ENCODE measurements around the gene TMEM117. TPM values are rescaled to one million over a fixed set of nuclear protein-coding genes. Genes with fewer than 3 reads are reported as not detected.
A peak's percentile ranks its signal among the peaks of the same experiment; 100 is the strongest.

TMEM117 gene
- total and polyA plus RNA-seq, 12 donors: 4.0 to 8.5 (median 7.1) TPM

- H3K27ac ChIP-seq: no peak overlapping the region
- no peak for ATAC-seq
- no peak for TF ChIP-seq CTCF (IDR thresholded peaks at IDR 0.05)
- no peaks in the 10 kb centered on the region for H3K9me3 ChIP-seq
- no peaks in the 10 kb centered on the region for H3K27me3 ChIP-seq
- WGBS, 2 donors: 73 to 76% methylated on average over 5 of the region's 5 CpGs
- intact Hi-C loops (cut with DNase I): no loop called here
- no peaks in the 10 kb centered on the region for H3K4me1 ChIP-seq
- no peak for DNase-seq
- no peak overlapping the region for H3K4me3 ChIP-seq
- no peaks in the 10 kb centered on the region for H3K36me3 ChIP-seq
Observed at GRCh38 chr12:43988838-43989560, 153.1 kb downstream of the TMEM117 start.

- no peaks in the 10 kb centered on the region for H3K27me3 ChIP-seq
- no peak overlapping the region for H3K27ac ChIP-seq
- no peak overlapping the region for H3K4me3 ChIP-seq
- TF ChIP-seq CTCF (IDR thresholded peaks at IDR 0.05): no peak
- intact Hi-C loops (cut with DNase I): no loop called here
- DNase-seq (no peak), ATAC-seq (no peak)
- no peaks in the 10 kb centered on the region for H3K4me1 ChIP-seq
- no peaks in the 10 kb centered on the region for H3K9me3 ChIP-seq
- H3K36me3 ChIP-seq: no peaks in the 10 kb centered on the region
Observed at GRCh38 chr12:43992856-43993255, 157.0 kb downstream of the TMEM117 start.

- H3K27ac ChIP-seq: no peak overlapping the region
- peak; percentile 12 to 56 (median 46) for TF ChIP-seq CTCF (IDR thresholded peaks at IDR 0.05)
- DNase-seq: no peak
- intact Hi-C loops (cut with DNase I): no loop called here
- no peaks in the 10 kb centered on the region for H3K4me1 ChIP-seq
- 88 to 91% methylated on average over 5 of the region's 5 CpGs for WGBS, 2 donors
- no peaks in the 10 kb centered on the region for H3K27me3 ChIP-seq
- no peak overlapping the region for H3K4me3 ChIP-seq
- no peaks in the 10 kb centered on the region for H3K9me3 ChIP-seq
- peak in 5 of 8 donors; percentile 28 to 70 (median 52) for ATAC-seq
- H3K36me3 ChIP-seq: no peaks in the 10 kb centered on the region
Observed at GRCh38 chr12:44000309-44000952, 164.6 kb downstream of the TMEM117 start.

GRCh38 chr12:44002607-44003006 is 166.7 kb downstream of the TMEM117 start:
- 85 to 86% methylated on average over 2 of the region's 2 CpGs for WGBS, 2 donors
- TF ChIP-seq CTCF (IDR thresholded peaks at IDR 0.05): no peak
- Histone ChIP-seq H3K27ac (no peak overlapping the region), H3K27me3 (no peaks in the 10 kb centered on the region), H3K4me3 (no peak overlapping the region), H3K36me3 (peaks cover 0 to under 1% (median 0%) of the 10 kb centered on the region in 9 donors), H3K9me3 (peaks cover 0 to 6% (median 0%) of the 10 kb centered on the region in 11 donors), H3K4me1 (no peaks in the 10 kb centered on the region)
- intact Hi-C loops (cut with DNase I): no loop called here
- no peak for DNase-seq
- no peak for ATAC-seq

Measured in heart right ventricle (tissue), 16 donors.